AG04450 (cell line): Measurements from ENCODE around the gene CAPRIN1. TPM values are rescaled to one million over a fixed set of nuclear protein-coding genes. Genes with fewer than 3 reads are reported as not detected.

Experiments
- CTCF ChIA-PET: fragments of 300-600, 350-600 bp; formaldehyde crosslinking; extraction: SDS; loops from one replicate; lab custom pipeline; 2022; ENCODE audit warnings: antibody characterized with exemption, inconsistent platforms; lab: Charles Lee
- POLR2A ChIA-PET: fragments of 350-600 bp; formaldehyde crosslinking; extraction: SDS; loops from one replicate; lab custom pipeline; 2021; ENCODE audit warnings: antibody characterized with exemption, inconsistent platforms; lab: Yijun Ruan, JAX
- DNase-seq: peaks from one replicate; pipeline ENCODE4 v3.0.0-alpha.2; 2011; ENCODE audit warnings: low read depth, low spot score
- H3K27ac ChIP-seq: one replicate; pipeline ENCODE4 v1.5.1; 2012; ENCODE audit warnings: low read depth, low read length, control low read depth
- H3K27me3 ChIP-seq: one replicate; pipeline ENCODE4 v1.6.0; 2012; ENCODE audit warnings: low read length; ENCODE audit not compliant: control insufficient read depth, insufficient read depth
- H3K4me3 ChIP-seq: 2 replicates; pipeline ENCODE4 v1.5.1; 2011; ENCODE audit warnings: mild to moderate bottlenecking, low read depth, low read length, control low read depth
- H3K9me3 ChIP-seq: 2 replicates; pipeline ENCODE4 v1.5.1; 2012; ENCODE audit warnings: low read length; ENCODE audit not compliant: control insufficient read depth, insufficient read depth
- CTCF ChIP-seq: IDR thresholded peaks from 2 replicates; pipeline ENCODE4 v1.5.1; 2011; ENCODE audit warnings: low read depth, low read length, control low read depth, inconsistent platforms
- polyA plus RNA-seq: library from polyadenylated mRNA; depleted of rRNA; stranded (reverse); fragments of >200 nt; gene quantifications from 2 replicates; pipeline ENCODE4 v1.2.3, GENCODE V29; 2011

CAPRIN1 gene
- polyA plus RNA-seq, 1 experiment = 251 TPM

- no peaks in the 10 kb centered on the region for H3K27me3 ChIP-seq
- TF ChIP-seq CTCF = no peak
- CTCF ChIA-PET = no interaction called here
- no peak for DNase-seq
- no peak overlapping the region for H3K27ac ChIP-seq
- POLR2A ChIA-PET = no interaction called here
- H3K4me3 ChIP-seq = no peak overlapping the region
- no peaks in the 10 kb centered on the region for H3K9me3 ChIP-seq
Observed at GRCh38 chr11:34072832-34073231, 21.3 kb downstream of the CAPRIN1 start.

- ChIA-PET POLR2A (no interaction called here), CTCF (interaction anchor here (0.9 kb wide), 1 partner anchor 10 kb away, joined by 6 read pairs; no protein-coding TSS in a partner anchor)
- Histone ChIP-seq H3K9me3 (no peaks in the 10 kb centered on the region), H3K4me3 (no peak overlapping the region), H3K27ac (no peak overlapping the region), H3K27me3 (no peaks in the 10 kb centered on the region)
- no peak for TF ChIP-seq CTCF
- no peak for DNase-seq
Observed at GRCh38 chr11:34074391-34074790, 22.9 kb downstream of the CAPRIN1 start.

GRCh38 chr11:34075178-34075820, 23.8 kb downstream of the CAPRIN1 start:
- H3K4me3 ChIP-seq = no peak overlapping the region
- ChIA-PET CTCF (interaction anchor here (0.9 kb wide), 1 partner anchor 11 kb away, joined by 6 read pairs; no protein-coding TSS in a partner anchor), POLR2A (interaction anchor here (1.2 kb wide), 1 partner anchor 24 kb away, joined by 4 read pairs; the partner anchor contains the start of gene CAPRIN1)
- no peak for DNase-seq
- no peaks in the 10 kb centered on the region for H3K9me3 ChIP-seq
- H3K27ac ChIP-seq = peak overlapping the region; percentile 47
- no peaks in the 10 kb centered on the region for H3K27me3 ChIP-seq
- no peak for TF ChIP-seq CTCF

- Histone ChIP-seq H3K27me3 (no peaks in the 10 kb centered on the region), H3K27ac (no peak overlapping the region), H3K4me3 (no peak overlapping the region), H3K9me3 (no peaks in the 10 kb centered on the region)
- POLR2A ChIA-PET = interaction anchor here (0.6 kb wide), 1 partner anchor 85 kb away, joined by 7 read pairs; no protein-coding TSS in a partner anchor
- CTCF ChIA-PET = interaction anchor here (0.5 to 0.7 kb wide), 2 partner anchors 47 to 93 kb away, joined by 3 read pairs; no protein-coding TSS in a partner anchor
- TF ChIP-seq CTCF = no peak
- no peak for DNase-seq
Observed at GRCh38 chr11:34080609-34081008, 29.1 kb downstream of the CAPRIN1 start.

- TF ChIP-seq CTCF = no peak
- Histone ChIP-seq H3K4me3 (no peak overlapping the region), H3K27ac (no peak overlapping the region), H3K9me3 (no peaks in the 10 kb centered on the region), H3K27me3 (no peaks in the 10 kb centered on the region)
- ChIA-PET POLR2A (no interaction called here), CTCF (interaction anchor here (1.0 kb wide), 1 partner anchor 97 kb away, joined by 3 read pairs; no protein-coding TSS in a partner anchor)
- DNase-seq = no peak
Observed at GRCh38 chr11:34084637-34085036, 33.1 kb downstream of the CAPRIN1 start.
